HCT116 (cell line): ENCODE data around the gene IPO11.

Experiments used
- CTCF ChIP-seq, 3 experiments: fragments of 200-600 bp in 1 of 3; sonication (generic) in 1 of 3; IDR thresholded peaks in 2 of 3; conservative IDR thresholded peaks in 1 of 3; 2 replicates each; pipeline ENCODE4 v1.5.1; 2012 to 2017; ENCODE audit warnings: low read depth in 2 of 3, low read length in 2 of 3, antibody characterized with exemption in 1 of 3, borderline replicate concordance in 1 of 3, control low read depth in 1 of 3, mild to moderate bottlenecking in 1 of 3, mixed read lengths in 1 of 3, mixed run types in 1 of 3, moderate library complexity in 1 of 3; ENCODE audit not compliant: insufficient read depth in 1 of 3
- EGR1 ChIP-seq: IDR thresholded peaks from 2 replicates; pipeline ENCODE4 v1.6.1; 2012; ENCODE audit warnings: low read depth
- ELF1 ChIP-seq: IDR thresholded peaks from 2 replicates; pipeline ENCODE4 v1.6.1; 2012; ENCODE audit warnings: low read depth, borderline replicate concordance
- EZH2 ChIP-seq: fragments of 200-600 bp; sonication (generic); IDR thresholded peaks from 2 replicates; pipeline ENCODE4 v1.6.1; 2017; ENCODE audit warnings: antibody characterized with exemption, mixed run types
- EZH2phosphoT487 ChIP-seq: fragments of 200-600 bp; IDR thresholded peaks from 2 replicates; pipeline ENCODE4 v1.6.1; 2018; ENCODE audit warnings: antibody characterized with exemption, borderline replicate concordance
- JUND ChIP-seq: IDR thresholded peaks from 2 replicates; pipeline ENCODE4 v1.6.1; 2012
- POLR2A ChIP-seq: IDR thresholded peaks from 2 replicates; pipeline ENCODE4 v1.7.0; 2011; ENCODE audit warnings: borderline replicate concordance; ENCODE audit not compliant: insufficient read depth, insufficient read length; ENCODE audit errors: extremely low read depth
- POLR2AphosphoS5 ChIP-seq: IDR thresholded peaks from 2 replicates; pipeline ENCODE4 v1.6.1; 2011; ENCODE audit warnings: mild to moderate bottlenecking, low read depth, low read length, moderate library complexity
- REST ChIP-seq: IDR thresholded peaks from 2 replicates; pipeline ENCODE4 v1.6.1; 2012; ENCODE audit warnings: low read depth
- YY1 ChIP-seq: IDR thresholded peaks from 2 replicates; pipeline ENCODE4 v1.6.1; 2011; ENCODE audit warnings: low read length, low read depth, moderate library complexity, mild to moderate bottlenecking; ENCODE audit not compliant: insufficient replicate concordance; ENCODE audit errors: extremely low read depth
- ZBTB33 ChIP-seq: IDR thresholded peaks from 2 replicates; pipeline ENCODE4 v1.6.1; 2011; ENCODE audit warnings: mild to moderate bottlenecking, low read length, moderate library complexity; ENCODE audit not compliant: insufficient replicate concordance; ENCODE audit errors: extremely low read depth
- ZFX ChIP-seq: fragments of 450-650 bp; IDR thresholded peaks from 2 replicates; pipeline ENCODE4 v1.6.1; 2017
- TF ChIP-seq, protein P1 (sequence below): IDR thresholded peaks from 2 replicates; pipeline ENCODE4 v1.6.1; 2012
- TF ChIP-seq, protein P2 (sequence below): IDR thresholded peaks from 2 replicates; pipeline ENCODE4 v1.6.1; 2012

- TF ChIP-seq, protein P1, sequence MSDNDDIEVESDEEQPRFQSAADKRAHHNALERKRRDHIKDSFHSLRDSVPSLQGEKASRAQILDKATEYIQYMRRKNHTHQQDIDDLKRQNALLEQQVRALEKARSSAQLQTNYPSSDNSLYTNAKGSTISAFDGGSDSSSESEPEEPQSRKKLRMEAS, result no peak
- TF ChIP-seq CTCF (IDR thresholded peaks at IDR 0.05 in 2 of 3, conservative IDR thresholded peaks at IDR 0.05 in 1 of 3; ENCODE audit: borderline replicate concordance in 1 of 3, insufficient read depth in 1 of 3, low read depth in 2 of 3, low read length in 2 of 3) (no peak), ZFX (no peak), YY1 (no peak), ZBTB33 (no peak), POLR2A (no peak), POLR2AphosphoS5 (no peak), ELF1 (no peak), EZH2 (no peak), JUND (no peak), REST (no peak), EZH2phosphoT487 (no peak), EGR1 (no peak)
- TF ChIP-seq, protein P2, sequence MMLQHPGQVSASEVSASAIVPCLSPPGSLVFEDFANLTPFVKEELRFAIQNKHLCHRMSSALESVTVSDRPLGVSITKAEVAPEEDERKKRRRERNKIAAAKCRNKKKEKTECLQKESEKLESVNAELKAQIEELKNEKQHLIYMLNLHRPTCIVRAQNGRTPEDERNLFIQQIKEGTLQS, result no peak
These were observed 108.8 kb downstream of the IPO11 start for GRCh38 chr5:62521319-62521718.
